ENCODE results near the gene S100A12.

Gene S100A12

GRCh38 chr1:153364766-153365666, 10.4 kb downstream of the S100A12 start:
- DNase-seq (ENCODE audit: low read depth): no peak
- TF ChIP-seq CTCF (conservative IDR thresholded peaks at IDR 0.05; ENCODE audit: low read depth, low read length): no peak
- H3K4me3 ChIP-seq (ENCODE audit: low read length): no peak overlapping the region

GRCh38 chr1:153364156-153364555, 11.3 kb downstream of the S100A12 start:
- TF ChIP-seq CTCF (conservative IDR thresholded peaks at IDR 0.05; ENCODE audit: low read depth, low read length): no peak

GRCh38 chr1:153363641-153364040, 11.8 kb downstream of the S100A12 start:
- no peak overlapping the region for H3K4me3 ChIP-seq (ENCODE audit: low read length)
- no peak for DNase-seq (ENCODE audit: low read depth)
- TF ChIP-seq CTCF (conservative IDR thresholded peaks at IDR 0.05; ENCODE audit: low read depth, low read length): no peak

More at GRCh38 chr1:153364156-153364555, 11.3 kb downstream of the S100A12 start:
- no peak overlapping the region for H3K4me3 ChIP-seq (ENCODE audit: low read length)
- DNase-seq (ENCODE audit: low read depth): no peak

- no peak for TF ChIP-seq CTCF (conservative IDR thresholded peaks at IDR 0.05; ENCODE audit: low read depth, low read length)
- DNase-seq (ENCODE audit: low read depth): no peak
- no peak overlapping the region for H3K4me3 ChIP-seq (ENCODE audit: low read length)
These were observed 13.1 kb downstream of the S100A12 start for GRCh38 chr1:153362187-153362775.

- TF ChIP-seq CTCF (conservative IDR thresholded peaks at IDR 0.05; ENCODE audit: low read depth, low read length): no peak
- H3K4me3 ChIP-seq (ENCODE audit: low read length): no peak overlapping the region
- no peak for DNase-seq (ENCODE audit: low read depth)
These were observed 13.8 kb downstream of the S100A12 start for GRCh38 chr1:153361480-153362109.

- DNase-seq (ENCODE audit: low read depth): no peak
- no peak for TF ChIP-seq CTCF (conservative IDR thresholded peaks at IDR 0.05; ENCODE audit: low read depth, low read length)
- no peak overlapping the region for H3K4me3 ChIP-seq (ENCODE audit: low read length)
These were observed 14.6 kb downstream of the S100A12 start for GRCh38 chr1:153360592-153361479.
